ENCODE measurements around the gene OTUD1. TPM values are rescaled to one million over a fixed set of nuclear protein-coding genes. Genes with fewer than 3 reads are reported as not detected.

The OTUD1 gene
- total RNA-seq, 1 experiment from 2014 or later, result 4.3 TPM

DNA sequence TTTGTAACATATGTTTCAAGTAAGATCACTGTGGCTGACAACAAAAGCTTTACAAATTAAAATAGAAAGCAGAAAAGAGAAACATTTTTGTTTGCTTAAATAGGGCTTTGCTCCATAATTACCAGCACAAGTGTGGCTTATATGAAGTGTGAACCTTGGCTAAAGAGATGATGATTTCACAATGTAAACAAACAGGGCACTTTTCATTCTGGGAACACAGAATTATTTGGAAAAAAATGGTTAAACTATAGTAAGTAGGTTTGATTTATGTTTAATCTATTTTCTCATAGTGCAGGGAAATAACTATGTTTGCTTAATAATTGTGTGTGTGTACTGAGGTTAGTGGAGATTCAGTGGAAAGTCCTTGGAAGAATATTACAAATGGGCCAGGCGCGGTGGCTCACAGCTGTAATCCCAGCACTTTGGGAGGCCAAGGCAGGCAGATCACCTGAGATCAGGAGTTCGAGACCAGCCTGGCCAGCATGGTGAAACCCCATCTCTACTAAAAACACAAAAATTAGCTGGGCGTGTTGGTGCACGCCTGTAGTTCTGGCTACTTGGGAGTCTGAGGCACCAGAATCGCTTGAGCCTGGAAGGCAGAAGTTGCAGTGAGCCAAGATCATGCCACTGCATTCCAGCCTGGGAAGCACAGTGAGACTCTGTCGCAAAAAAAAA is 19.1 kb upstream of the OTUD1 start:
- no peak for DNase-seq (ENCODE audit: extremely low read depth, low read depth)

DNA sequence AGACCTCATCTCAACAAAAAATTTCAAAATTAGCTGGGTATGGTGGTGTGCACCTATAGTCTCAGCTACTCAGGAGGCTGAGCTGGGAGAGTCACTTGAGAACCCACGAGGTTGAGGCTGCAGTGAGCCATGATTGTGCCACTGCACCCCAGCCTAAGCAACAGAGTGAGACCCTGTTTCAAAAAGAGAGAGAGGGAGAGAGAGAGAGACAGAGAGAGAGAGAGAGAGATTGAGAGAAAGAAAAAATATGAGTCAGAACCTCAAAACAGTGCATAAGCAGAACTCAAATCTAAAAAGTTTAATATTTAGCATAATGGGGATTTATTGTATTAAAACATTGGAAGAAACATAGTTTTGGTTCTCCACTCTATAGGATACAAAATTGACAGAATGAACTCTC is 17.5 kb upstream of the OTUD1 start:
- no peak for DNase-seq (ENCODE audit: extremely low read depth, low read depth)

- no peak for DNase-seq (ENCODE audit: extremely low read depth, low read depth)
Measured at GRCh38 chr10:23422003-23422411, 16.9 kb upstream of the OTUD1 start.

GRCh38 chr10:23432166-23432565 is 6.7 kb upstream of the OTUD1 start:
- no peak for DNase-seq (ENCODE audit: extremely low read depth, low read depth)

GRCh38 chr10:23432639-23433038 is 6.2 kb upstream of the OTUD1 start:
- no peak for DNase-seq (ENCODE audit: extremely low read depth, low read depth)

DNA sequence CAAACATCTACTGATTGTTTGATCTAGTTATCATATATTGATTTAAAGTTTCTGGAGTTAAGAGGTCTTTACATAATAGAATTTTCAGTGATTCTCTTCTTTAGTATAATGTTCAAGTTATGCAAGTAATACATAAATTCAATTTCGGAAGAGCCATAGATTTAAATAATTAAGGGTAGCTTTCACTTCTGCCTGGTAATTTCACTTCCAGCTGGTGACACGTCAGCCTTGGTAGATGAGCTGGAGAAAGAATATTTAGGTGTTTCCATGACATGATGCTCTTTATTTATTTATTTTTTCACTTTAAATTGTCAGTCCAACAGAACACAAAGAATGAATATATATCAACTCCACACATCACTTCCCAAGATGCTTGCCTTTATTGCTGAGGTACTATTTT is 5.2 kb upstream of the OTUD1 start:
- DNase-seq (ENCODE audit: extremely low read depth, low read depth), result no peak

DNA sequence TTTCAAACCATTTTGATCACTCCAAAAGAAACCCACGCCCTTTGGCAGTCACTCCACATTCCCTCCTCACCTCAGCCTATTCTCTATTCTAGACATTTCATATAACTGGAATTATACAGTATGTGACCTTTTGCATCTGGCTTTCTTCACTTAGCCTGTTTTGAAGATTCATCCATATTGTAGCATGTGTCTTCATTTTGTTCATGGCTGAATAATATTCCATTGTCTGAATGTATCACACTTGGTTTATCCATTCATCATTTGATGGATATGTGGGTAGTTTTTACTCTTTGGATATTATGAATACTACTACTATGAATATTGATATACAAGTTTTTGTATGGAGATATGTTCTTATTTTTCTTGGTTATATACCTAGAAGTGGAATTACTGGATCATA is 3.5 kb upstream of the OTUD1 start:
- DNase-seq (ENCODE audit: extremely low read depth, low read depth), result no peak

GRCh38 chr10:23436983-23437382 is 1.9 kb upstream of the OTUD1 start:
- no peak for DNase-seq (ENCODE audit: extremely low read depth, low read depth)

- DNase-seq (ENCODE audit: extremely low read depth, low read depth), result no peak
Measured at GRCh38 chr10:23437963-23438546, 820 bp upstream of the OTUD1 start.

- DNase-seq (ENCODE audit: extremely low read depth, low read depth), result no peak
Measured at GRCh38 chr10:23439452-23439960, 631 bp downstream of the OTUD1 start.

DNA sequence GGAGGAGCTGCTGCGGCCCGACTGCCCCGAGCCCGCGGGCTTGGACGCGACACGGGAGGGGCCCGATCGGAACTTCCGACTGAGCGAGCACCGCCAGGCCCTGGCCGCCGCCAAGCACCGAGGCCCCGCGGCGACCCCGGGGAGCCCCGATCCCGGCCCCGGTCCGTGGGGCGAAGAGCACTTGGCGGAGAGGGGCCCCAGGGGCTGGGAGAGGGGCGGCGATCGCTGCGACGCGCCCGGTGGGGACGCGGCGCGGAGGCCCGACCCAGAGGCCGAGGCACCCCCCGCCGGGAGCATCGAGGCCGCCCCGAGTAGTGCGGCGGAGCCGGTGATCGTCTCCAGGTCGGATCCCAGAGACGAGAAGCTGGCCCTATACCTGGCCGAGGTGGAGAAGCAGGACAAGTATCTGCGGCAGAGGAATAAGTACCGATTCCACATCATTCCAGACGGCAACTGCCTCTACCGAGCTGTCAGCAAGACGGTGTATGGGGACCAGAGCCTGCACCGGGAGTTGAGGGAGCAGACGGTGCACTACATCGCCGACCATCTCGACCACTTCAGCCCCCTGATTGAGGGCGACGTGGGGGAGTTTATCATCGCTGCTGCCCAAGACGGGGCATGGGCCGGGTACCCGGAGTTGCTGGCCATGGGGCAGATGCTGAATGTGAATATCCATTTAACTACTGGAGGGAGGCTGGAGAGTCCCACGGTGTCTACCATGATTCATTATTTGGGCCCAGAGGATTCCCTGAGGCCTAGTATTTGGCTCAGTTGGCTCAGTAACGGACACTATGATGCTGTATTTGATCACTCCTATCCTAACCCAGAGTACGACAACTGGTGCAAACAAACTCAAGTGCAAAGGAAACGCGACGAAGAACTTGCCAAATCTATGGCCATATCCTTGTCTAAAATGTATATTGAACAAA is 1.4 kb downstream of the OTUD1 start:
- no peak for DNase-seq (ENCODE audit: extremely low read depth, low read depth)

DNA sequence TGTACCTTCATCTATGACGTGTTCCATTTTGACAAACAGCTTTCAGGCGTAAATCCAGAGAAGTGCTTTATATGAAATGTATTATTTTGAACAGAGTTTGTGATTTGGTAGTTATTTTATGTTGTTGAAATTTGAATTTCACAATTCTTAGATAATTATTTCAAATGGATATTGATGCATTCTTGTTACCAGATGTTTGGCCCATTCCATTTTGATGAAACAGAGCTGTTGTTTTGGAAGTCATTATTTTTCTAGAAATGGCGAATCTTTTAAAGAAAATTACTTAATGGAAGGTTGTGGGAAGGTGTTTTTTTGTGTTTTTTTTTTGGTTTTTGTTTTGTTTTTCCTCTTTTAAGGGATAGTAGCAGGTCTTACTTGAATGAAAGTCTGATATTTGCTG is 2.4 kb downstream of the OTUD1 start:
- no peak for DNase-seq (ENCODE audit: extremely low read depth, low read depth)

GRCh38 chr10:23442936-23443335 is 4.1 kb downstream of the OTUD1 start:
- no peak for DNase-seq (ENCODE audit: extremely low read depth, low read depth)

GRCh38 chr10:23445591-23445990 is 6.7 kb downstream of the OTUD1 start:
- no peak for DNase-seq (ENCODE audit: extremely low read depth, low read depth)

GRCh38 chr10:23448323-23448722 is 9.4 kb downstream of the OTUD1 start:
- no peak for DNase-seq (ENCODE audit: extremely low read depth, low read depth)

DNA sequence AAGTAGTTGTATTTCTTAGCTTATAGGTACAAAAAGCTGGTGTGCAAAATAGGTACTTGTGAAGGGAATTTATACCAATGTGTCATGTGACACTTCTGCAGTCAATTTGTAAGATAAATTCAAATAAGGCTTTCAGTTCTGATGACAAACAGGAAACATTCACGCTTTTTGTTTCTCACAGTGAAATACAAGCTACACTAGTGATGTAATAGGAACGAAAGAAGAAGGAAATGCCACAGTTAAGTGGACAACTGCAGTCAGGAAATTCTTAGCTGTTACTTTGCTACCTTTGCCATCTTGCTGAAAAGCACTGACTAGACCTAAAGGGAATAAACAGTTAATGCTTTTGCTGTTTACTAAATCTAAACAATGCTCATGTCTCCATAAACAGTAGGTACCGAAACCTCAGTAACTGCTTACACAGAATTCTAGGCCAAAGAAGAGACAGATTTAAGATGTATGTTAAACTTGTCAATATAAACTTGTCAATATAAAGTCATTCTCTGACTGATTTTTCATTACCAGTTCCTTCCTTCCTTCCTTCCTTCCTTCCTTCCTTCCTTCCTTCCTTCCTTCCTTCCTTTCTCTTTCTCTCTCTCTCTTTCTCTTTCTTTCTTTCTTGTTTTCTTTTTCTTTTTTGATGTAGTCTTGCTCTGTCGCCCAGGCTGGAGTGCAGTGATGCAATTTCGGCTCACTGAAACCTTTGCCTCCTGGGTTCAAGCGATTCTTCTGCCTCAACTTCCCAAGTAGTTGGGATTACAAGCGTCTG is 10.1 kb downstream of the OTUD1 start:
- DNase-seq (ENCODE audit: extremely low read depth, low read depth), result no peak

DNA sequence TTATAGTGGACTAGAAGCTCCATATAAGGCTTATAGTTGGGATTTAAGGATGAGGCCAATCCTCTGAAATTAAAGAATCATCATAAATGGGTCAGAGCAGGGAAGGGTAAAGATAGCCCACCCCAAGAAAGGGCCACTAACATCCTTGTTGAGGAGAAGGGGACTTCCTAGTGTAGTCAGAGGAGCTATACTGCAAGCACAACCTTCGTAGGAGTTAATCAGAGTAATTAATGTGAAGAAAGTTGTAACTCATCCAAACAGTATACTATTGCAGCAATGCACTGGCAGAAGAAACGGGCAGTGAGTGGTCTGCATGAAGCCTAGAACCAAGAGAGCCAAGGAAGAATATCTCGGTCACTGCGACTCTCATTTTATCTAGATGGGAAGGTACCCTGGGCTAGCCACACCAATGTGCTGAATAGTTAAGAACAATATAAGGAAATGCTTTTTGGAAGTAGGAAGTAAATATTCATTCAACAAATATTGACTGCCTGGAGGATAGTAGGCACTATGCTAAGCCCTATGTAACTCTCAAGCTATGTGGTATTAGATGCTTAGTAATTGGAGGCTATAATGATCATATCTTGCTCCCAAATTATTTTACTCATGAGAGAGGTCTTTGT is 13.3 kb downstream of the OTUD1 start:
- no peak for DNase-seq (ENCODE audit: extremely low read depth, low read depth)

DNA sequence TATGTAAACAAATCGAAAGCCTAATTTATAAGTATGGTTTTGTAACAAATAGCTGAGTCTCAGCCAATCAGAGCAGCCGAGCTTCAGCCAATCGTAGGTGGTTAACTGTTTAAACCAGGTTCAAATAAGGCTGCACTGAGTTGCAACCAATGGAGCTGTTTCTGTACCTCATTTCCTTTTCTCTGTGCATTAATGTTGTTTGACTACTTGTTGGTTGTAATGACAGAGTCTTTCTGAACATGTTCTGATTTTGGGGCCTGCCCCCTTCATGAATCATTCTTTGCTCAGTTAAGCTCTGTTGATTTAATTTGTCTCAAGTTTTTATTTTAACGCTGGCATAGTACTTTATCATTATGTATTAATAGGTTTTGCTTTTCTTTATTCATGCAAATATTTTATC is 14.6 kb downstream of the OTUD1 start:
- no peak for DNase-seq (ENCODE audit: extremely low read depth, low read depth)

GRCh38 chr10:23457632-23458417 is 18.9 kb downstream of the OTUD1 start:
- DNase-seq (ENCODE audit: extremely low read depth, low read depth), result no peak

All from NCI-H460 (cell line).